Psoas muscle (tissue), 8 donors: ENCODE measurements around the gene PHRF1. TPM values are rescaled to one million over a fixed set of nuclear protein-coding genes. Genes with fewer than 3 reads are reported as not detected.

ENCODE experiments used
- ATAC-seq, 4 donors: fragments of 200-7000 bp; cut with Tn5 transposase; one replicate each; pipeline ENCODE4 v1.9.1; 2020; ENCODE audit warnings: moderate library complexity in 3 of 4, mild to moderate bottlenecking in 2 of 4
- DNase-seq, 2 donors: peaks; one replicate each; pipeline ENCODE4 v3.0.0-alpha.2; 2020
- H3K27ac ChIP-seq: fragments of 200-600 bp; one replicate; pipeline ENCODE4 v1.8.0; 2022
- H3K27me3 ChIP-seq, 3 donors: fragments of 200-600 bp in 1 of 3; one replicate each; pipeline versions ENCODE4 v1.6.1 to v1.8.0; 2013 to 2022; ENCODE audit warnings: low read length in 2 of 3, mild to moderate bottlenecking in 2 of 3, moderate library complexity in 1 of 3; ENCODE audit not compliant: insufficient read depth in 3 of 3
- H3K36me3 ChIP-seq, 2 donors: fragments of 200-600 bp in 1 of 2; one replicate each; pipeline versions ENCODE4 v1.6.1 to v1.8.0; 2013 to 2022; ENCODE audit warnings: low read depth in 1 of 2, mild to moderate bottlenecking in 1 of 2, moderate library complexity in 1 of 2; ENCODE audit not compliant: insufficient read depth in 1 of 2
- H3K4me1 ChIP-seq: fragments of 200-600 bp; one replicate; pipeline ENCODE4 v1.8.0; 2022
- H3K4me3 ChIP-seq: fragments of 200-600 bp; one replicate; pipeline ENCODE4 v1.8.0; 2022; ENCODE audit warnings: mild to moderate bottlenecking
- H3K9me3 ChIP-seq: fragments of 200-600 bp; one replicate; pipeline ENCODE4 v1.8.0; 2022
- CTCF ChIP-seq: fragments of 200-600 bp; IDR thresholded peaks from one replicate; pipeline ENCODE4 v1.8.0; 2022; ENCODE audit warnings: antibody characterized with exemption
- WGBS, 3 donors: extraction: QIAGEN DNeasy Blood & Tissue Kit; methylation state at CpG; one replicate each; pipeline versions ENCODE4 v1.1.6 to v1.1.7; 2013; 5-methylcytosine and 5-hydroxymethylcytosine counted together
- intact Hi-C, 2 donors: fragments of 100-400 bp; cut with DNase I; formaldehyde crosslinking; loops; one replicate each; pipeline versions ENCODE4 v1.11.0 to v1.14.2; 2022
- polyA plus RNA-seq, 3 donors: library from polyadenylated mRNA; stranded (reverse); fragments of 200-250 nt; gene quantifications; one replicate each; pipeline ENCODE4 v1.2.3, GENCODE V29; 2013
- total RNA-seq, 4 donors: library from RNA; stranded (reverse); fragmentation: NEBNext Ultra II Directional in 2 of 4; extraction: Animal tissue kit (Norgen Biotek cat#: 25700) in 2 of 4; gene quantifications; one replicate each; pipeline versions ENCODE4 v1.2.1 to v1.2.4, GENCODE V29; 2021 to 2023
- donor health status: healthy with polysubstance abuse.
- donor health status: DM: no; HTN: no; CAD: no; lungs with moderate emphysema.
- donor health status: Bipolar disorder and iron deficiency.
- donor health status: healthy.
- donor health status: DM: yes; HTN: yes; CAD: no.
- donor health status: DM: no; HTN: no; CAD: no.
- donor health status: DM: no; HTN: no; CAD: no.
- donor health status: DM: yes; HTN: yes; CAD: no.

The PHRF1 gene
- total and polyA plus RNA-seq, 7 donors: 11.7 to 31.2 (median 19.8) TPM

GRCh38 chr11:535519-536454 is 40.5 kb upstream of the PHRF1 start, which contains the start of gene HRAS:
Gene HRAS, minus strand, starts transcription at chr11:535576.
- 2 to 7% (median 6%) methylated on average over 41 to 97 of the region's 97 CpGs for WGBS, 3 donors
- TF ChIP-seq CTCF: no peak
- intact Hi-C loops: no loop called here
- peak within 1 kb of the TSS; percentile 90 for H3K27ac ChIP-seq
- H3K4me3 ChIP-seq: peak within 1 kb of the TSS; percentile 81
- DNase-seq (peak; percentile 94 to 97), ATAC-seq (peak; percentile 85 to 93 (median 91))
- no peaks in the 10 kb centered on the region for H3K9me3 ChIP-seq
- peaks cover 30% of the 10 kb centered on the region for H3K4me1 ChIP-seq
- H3K27me3 ChIP-seq: peaks cover 0 to 16% (median 0%) of the 10 kb centered on the region in 3 donors
- peaks cover 0 to 29% of the 10 kb centered on the region in 2 donors for H3K36me3 ChIP-seq

- TF ChIP-seq CTCF: no peak
- H3K27me3 ChIP-seq: peaks cover 0 to 16% (median 0%) of the 10 kb centered on the region in 3 donors
- intact Hi-C loops: no loop called here
- H3K4me3 ChIP-seq: peak within 1 kb of the TSS; percentile 81
- 2 to 4% (median 4%) methylated on average over 75 to 93 of the region's 93 CpGs for WGBS, 3 donors
- DNase-seq (peak; percentile 76 to 87), ATAC-seq (peak; percentile 5 to 25 (median 21))
- H3K27ac ChIP-seq: peak within 1 kb of the TSS; percentile 19
- H3K36me3 ChIP-seq: peaks cover 0 to 19% of the 10 kb centered on the region in 2 donors
- H3K4me1 ChIP-seq: peaks cover 30% of the 10 kb centered on the region
- no peaks in the 10 kb centered on the region for H3K9me3 ChIP-seq
Measured at GRCh38 chr11:536841-537621, 39.2 kb upstream of the PHRF1 start, which contains the start of gene LRRC56. Gene LRRC56, plus strand, starts transcription at chr11:537527. Its CDS starts 3,158 bp downstream, at chr11:540685.

- TF ChIP-seq CTCF: no peak
- H3K9me3 ChIP-seq: no peaks in the 10 kb centered on the region
- intact Hi-C loops: no loop called here
- no peak overlapping the region for H3K27ac ChIP-seq
- DNase-seq (peak in 1 of 2 donors; percentile 50), ATAC-seq (no peak)
- peaks cover 27% of the 10 kb centered on the region for H3K4me1 ChIP-seq
- peaks cover 0 to 11% of the 10 kb centered on the region in 2 donors for H3K36me3 ChIP-seq
- peak overlapping the region; percentile 81 for H3K4me3 ChIP-seq
- WGBS, 3 donors: 44 to 55% (median 53%) methylated on average over 19 of the region's 19 CpGs
- H3K27me3 ChIP-seq: peaks cover 0 to 16% (median 0%) of the 10 kb centered on the region in 3 donors
Measured at GRCh38 chr11:537622-538430, 38.4 kb upstream of the PHRF1 start.

- ATAC-seq: no peak
- TF ChIP-seq CTCF: no peak
- Histone ChIP-seq H3K27me3 (peaks cover 0 to 16% (median 0%) of the 10 kb centered on the region in 3 donors), H3K36me3 (peaks cover 0 to 3% of the 10 kb centered on the region in 2 donors), H3K27ac (no peak overlapping the region), H3K4me3 (no peak overlapping the region), H3K9me3 (no peaks in the 10 kb centered on the region), H3K4me1 (peaks cover 25% of the 10 kb centered on the region)
- no peak for DNase-seq
- 85 to 89% (median 87%) methylated on average over 20 of the region's 20 CpGs for WGBS, 3 donors
- intact Hi-C loops: no loop called here
Measured at GRCh38 chr11:538431-539051, 37.7 kb upstream of the PHRF1 start.
